OCI-LY1 (cell line): ENCODE results near the gene IGFBP1.

Experiments used
- H2AFZ ChIP-seq: fragments of 200-600 bp; sonication (generic), shearing (Covaris generic); 2 replicates; pipeline ENCODE4 v1.6.0; 2014; ENCODE audit warnings: antibody characterized with exemption, mild to moderate bottlenecking, low read length
- H3F3A ChIP-seq: fragments of 200-600 bp; sonication (generic), shearing (Covaris generic); 2 replicates; pipeline ENCODE4 v1.6.0; 2014; ENCODE audit warnings: mild to moderate bottlenecking, antibody characterized with exemption, low read length, moderate library complexity; ENCODE audit not compliant: insufficient read depth
- H3K27ac ChIP-seq: fragments of 200-600 bp; sonication (generic); 2 replicates; pipeline ENCODE4 v1.5.1; 2014; ENCODE audit warnings: low read length, mixed run types, mild to moderate bottlenecking, low read depth; ENCODE audit not compliant: poor library complexity, severe bottlenecking
- H3K27me3 ChIP-seq: fragments of 200-600 bp; sonication (generic); 2 replicates; pipeline ENCODE4 v1.6.0; 2014; ENCODE audit warnings: antibody characterized with exemption, mild to moderate bottlenecking, low read length, moderate library complexity; ENCODE audit not compliant: insufficient read depth
- H3K36me3 ChIP-seq: fragments of 200-600 bp; sonication (generic); 2 replicates; pipeline ENCODE4 v1.6.1; 2014; ENCODE audit warnings: mild to moderate bottlenecking, antibody characterized with exemption, low read length, moderate library complexity, mixed read lengths; ENCODE audit not compliant: insufficient read depth
- H3K4me1 ChIP-seq: fragments of 200-600 bp; sonication (generic); 2 replicates; pipeline ENCODE4 v1.5.1; 2014; ENCODE audit warnings: mild to moderate bottlenecking, low read length, moderate library complexity; ENCODE audit not compliant: insufficient read depth, severe bottlenecking
- H3K4me2 ChIP-seq: fragments of 200-600 bp; sonication (generic), shearing (Covaris generic); 2 replicates; pipeline ENCODE4 v1.6.1; 2014; ENCODE audit warnings: low read length
- H3K4me3 ChIP-seq: fragments of 200-600 bp; sonication (generic); 2 replicates; pipeline ENCODE4 v1.5.1; 2014; ENCODE audit warnings: low read length, low read depth, mild to moderate bottlenecking, mixed read lengths; ENCODE audit not compliant: poor library complexity, severe bottlenecking
- H3K79me2 ChIP-seq: fragments of 200-600 bp; shearing (Covaris generic); 2 replicates; pipeline ENCODE4 v1.6.1; 2016; ENCODE audit warnings: mixed run types, low read length, mixed read lengths; ENCODE audit not compliant: insufficient read depth
- H3K9ac ChIP-seq: fragments of 200-600 bp; sonication (generic), shearing (Covaris generic); 2 replicates; pipeline ENCODE4 v1.6.1; 2014; ENCODE audit warnings: mild to moderate bottlenecking, low read length, mixed read lengths
- H3K9me2 ChIP-seq: fragments of 200-600 bp; sonication (generic), shearing (Covaris generic); 2 replicates; pipeline ENCODE4 v1.6.1; 2014; ENCODE audit warnings: low read depth, mild to moderate bottlenecking, low read length, mixed read lengths
- H3K9me3 ChIP-seq: fragments of 200-600 bp; shearing (Covaris generic); 2 replicates; pipeline ENCODE4 v1.6.1; 2014; ENCODE audit warnings: low read length, mixed read lengths
- H4K20me1 ChIP-seq: fragments of 200-600 bp; sonication (generic), shearing (Covaris generic); 2 replicates; pipeline ENCODE4 v1.6.0; 2016; ENCODE audit warnings: mild to moderate bottlenecking, low read length; ENCODE audit not compliant: insufficient read depth
- EZH2 ChIP-seq: fragments of 200-600 bp; sonication (generic), shearing (Covaris generic); IDR thresholded peaks from 2 replicates; pipeline ENCODE4 v1.8.0; 2017; ENCODE audit warnings: borderline replicate concordance, mixed run types, mild to moderate bottlenecking, antibody characterized with exemption, low read length, moderate library complexity, mixed read lengths
- TF ChIP-seq, protein P1 (sequence below): fragments of 200-600 bp; sonication (generic), shearing (Covaris generic); IDR thresholded peaks from 2 replicates; pipeline ENCODE4 v1.5.1; 2017; ENCODE audit warnings: mild to moderate bottlenecking, antibody characterized with exemption, low read length, moderate library complexity, mixed read lengths

Gene IGFBP1

DNA sequence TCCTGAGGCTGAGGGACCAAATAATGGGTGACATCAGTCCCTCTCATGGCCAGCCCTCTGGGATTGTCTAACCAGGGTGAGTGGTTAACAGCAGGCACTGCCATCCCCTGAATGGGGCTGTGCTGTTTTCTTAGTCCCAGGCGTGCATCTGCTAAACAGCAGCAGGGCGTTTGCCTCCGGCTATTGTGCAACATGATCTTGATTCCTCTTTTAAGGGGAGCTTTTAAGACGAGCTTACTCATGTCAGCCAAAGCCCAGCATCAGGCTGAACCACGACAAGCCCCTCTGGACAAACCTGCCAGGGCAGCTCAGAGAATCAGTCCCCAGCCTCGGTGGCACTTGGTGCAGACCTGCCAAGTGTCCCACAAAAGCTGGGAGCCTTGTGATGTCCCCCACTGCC is 49.0 kb downstream of the IGFBP1 start:
- no peaks in the 10 kb centered on the region for H3K36me3 ChIP-seq
- no peaks in the 10 kb centered on the region for H3K79me2 ChIP-seq
- no peaks in the 10 kb centered on the region for H4K20me1 ChIP-seq
- no peak overlapping the region for H3K9ac ChIP-seq
- no peak overlapping the region for H2AFZ ChIP-seq
- H3K27ac ChIP-seq: no peak overlapping the region
- no peaks in the 10 kb centered on the region for H3K4me1 ChIP-seq
- no peaks in the 10 kb centered on the region for H3F3A ChIP-seq
- no peaks in the 10 kb centered on the region for H3K9me2 ChIP-seq
- H3K4me3 ChIP-seq: no peak overlapping the region
- no peak overlapping the region for H3K4me2 ChIP-seq
- TF ChIP-seq EZH2: no peak
- TF ChIP-seq, protein P1, sequence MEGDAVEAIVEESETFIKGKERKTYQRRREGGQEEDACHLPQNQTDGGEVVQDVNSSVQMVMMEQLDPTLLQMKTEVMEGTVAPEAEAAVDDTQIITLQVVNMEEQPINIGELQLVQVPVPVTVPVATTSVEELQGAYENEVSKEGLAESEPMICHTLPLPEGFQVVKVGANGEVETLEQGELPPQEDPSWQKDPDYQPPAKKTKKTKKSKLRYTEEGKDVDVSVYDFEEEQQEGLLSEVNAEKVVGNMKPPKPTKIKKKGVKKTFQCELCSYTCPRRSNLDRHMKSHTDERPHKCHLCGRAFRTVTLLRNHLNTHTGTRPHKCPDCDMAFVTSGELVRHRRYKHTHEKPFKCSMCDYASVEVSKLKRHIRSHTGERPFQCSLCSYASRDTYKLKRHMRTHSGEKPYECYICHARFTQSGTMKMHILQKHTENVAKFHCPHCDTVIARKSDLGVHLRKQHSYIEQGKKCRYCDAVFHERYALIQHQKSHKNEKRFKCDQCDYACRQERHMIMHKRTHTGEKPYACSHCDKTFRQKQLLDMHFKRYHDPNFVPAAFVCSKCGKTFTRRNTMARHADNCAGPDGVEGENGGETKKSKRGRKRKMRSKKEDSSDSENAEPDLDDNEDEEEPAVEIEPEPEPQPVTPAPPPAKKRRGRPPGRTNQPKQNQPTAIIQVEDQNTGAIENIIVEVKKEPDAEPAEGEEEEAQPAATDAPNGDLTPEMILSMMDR: no peak
- H3K9me3 ChIP-seq: no peaks in the 10 kb centered on the region
- H3K27me3 ChIP-seq: no peaks in the 10 kb centered on the region

DNA sequence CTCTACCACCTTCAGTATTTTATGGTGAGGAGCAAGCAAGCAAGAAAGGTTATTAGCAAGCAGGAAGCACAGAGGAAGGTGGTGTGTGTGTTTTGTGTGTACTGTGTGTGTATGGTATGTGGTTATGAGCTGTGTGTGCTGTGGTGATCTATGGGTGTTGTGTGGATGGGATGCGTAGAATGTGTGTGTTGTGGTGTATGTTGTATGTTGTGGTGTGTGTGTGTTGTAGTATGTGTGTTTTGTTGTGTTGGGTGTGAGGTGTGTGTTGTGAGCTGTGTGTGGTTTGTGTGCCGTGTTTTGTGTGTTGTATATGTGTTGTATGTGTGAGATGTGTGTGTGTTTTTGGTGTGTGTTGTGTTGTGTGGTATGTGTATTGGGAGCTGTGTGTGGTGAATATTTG is 49.6 kb downstream of the IGFBP1 start:
- no peaks in the 10 kb centered on the region for H3K27me3 ChIP-seq
- H2AFZ ChIP-seq: no peak overlapping the region
- H3F3A ChIP-seq: no peaks in the 10 kb centered on the region
- no peak overlapping the region for H3K4me2 ChIP-seq
- no peaks in the 10 kb centered on the region for H4K20me1 ChIP-seq
- H3K27ac ChIP-seq: no peak overlapping the region
- no peaks in the 10 kb centered on the region for H3K9me2 ChIP-seq
- H3K4me3 ChIP-seq: no peak overlapping the region
- H3K4me1 ChIP-seq: no peaks in the 10 kb centered on the region
- TF ChIP-seq, protein P1: no peak
- TF ChIP-seq EZH2: no peak
- H3K9me3 ChIP-seq: no peaks in the 10 kb centered on the region
- no peaks in the 10 kb centered on the region for H3K36me3 ChIP-seq
- no peaks in the 10 kb centered on the region for H3K79me2 ChIP-seq
- H3K9ac ChIP-seq: no peak overlapping the region

DNA sequence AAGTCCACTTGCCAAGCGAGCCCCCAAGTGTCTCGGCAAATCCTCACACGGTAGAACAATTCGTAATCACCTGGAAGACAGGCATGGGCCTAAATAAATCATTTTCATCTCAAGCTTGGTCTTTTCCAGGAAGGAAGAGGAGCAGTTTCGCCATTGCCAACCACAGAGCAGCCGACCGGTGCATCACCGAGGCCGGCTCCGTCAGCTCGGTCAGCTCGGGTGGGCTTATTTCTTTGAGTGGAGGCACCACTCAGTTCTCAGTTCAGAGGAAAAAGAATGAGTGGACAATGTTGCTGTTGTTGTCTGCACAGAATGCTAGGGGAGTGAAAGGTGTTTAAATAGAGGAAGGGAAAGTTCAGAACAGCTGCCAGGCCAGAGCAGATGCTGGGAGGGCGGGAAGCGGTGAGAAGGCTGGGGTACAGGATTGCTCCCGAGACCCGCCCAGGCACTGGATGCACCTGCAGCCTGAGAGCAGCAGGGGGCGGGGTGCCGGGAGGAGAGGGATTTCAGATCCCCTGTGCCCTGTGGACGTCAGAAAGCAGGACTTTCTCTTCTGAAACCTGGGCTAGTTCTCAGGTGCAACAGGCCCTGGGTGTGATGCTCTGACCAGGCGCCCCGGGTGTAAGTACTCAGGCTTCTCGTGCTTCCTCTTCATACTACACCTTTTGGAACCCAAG is 50.5 kb downstream of the IGFBP1 start:
- H3K9me3 ChIP-seq: no peaks in the 10 kb centered on the region
- H4K20me1 ChIP-seq: no peaks in the 10 kb centered on the region

More for the DNA sequence above, 50.5 kb downstream of the IGFBP1 start:
- no peak overlapping the region for H3K4me3 ChIP-seq
- no peaks in the 10 kb centered on the region for H3K4me1 ChIP-seq
- H3K27me3 ChIP-seq: no peaks in the 10 kb centered on the region
- no peak overlapping the region for H3K9ac ChIP-seq
- H3K36me3 ChIP-seq: no peaks in the 10 kb centered on the region
- no peak overlapping the region for H2AFZ ChIP-seq
- H3K9me2 ChIP-seq: no peaks in the 10 kb centered on the region
- no peak overlapping the region for H3K27ac ChIP-seq
- no peaks in the 10 kb centered on the region for H3F3A ChIP-seq
- H3K79me2 ChIP-seq: no peaks in the 10 kb centered on the region
- H3K4me2 ChIP-seq: no peak overlapping the region
- no peak for TF ChIP-seq EZH2
- TF ChIP-seq, protein P1: peak; percentile 41
